Progenitor cell of endocrine pancreas (in vitro differentiated cells): ENCODE measurements around the gene VSIG8. TPM values are rescaled to one million over a fixed set of nuclear protein-coding genes. Genes with fewer than 3 reads are reported as not detected.
"Not testable (repeated sequence)": the region's sequence is repeated elsewhere in the genome, so short reads cannot be mapped to it uniquely, and the experiment has no call there.

Experiments
- DNase-seq: peaks from one replicate; pipeline ENCODE4 v3.0.0; 2021; ENCODE audit warnings: low spot score; ENCODE audit not compliant: unreplicated experiment
- H3K27ac Mint-ChIP-seq: 2 replicates; pipeline ENCODE4 v1.8.0; 2021; ENCODE audit warnings: mild to moderate bottlenecking, moderate library complexity, mixed read lengths
- H3K27me3 Mint-ChIP-seq: 2 replicates; pipeline ENCODE4 v1.8.0; 2021; ENCODE audit warnings: mixed read lengths
- H3K36me3 Mint-ChIP-seq: 2 replicates; pipeline ENCODE4 v1.8.0; 2022; ENCODE audit warnings: mixed read lengths; ENCODE audit not compliant: insufficient read depth
- H3K4me1 Mint-ChIP-seq: 2 replicates; pipeline ENCODE4 v1.8.0; 2021; ENCODE audit warnings: low read depth, mixed read lengths
- H3K4me3 Mint-ChIP-seq: 2 replicates; pipeline ENCODE4 v1.8.0; 2021; ENCODE audit warnings: low read depth, mild to moderate bottlenecking, moderate library complexity, mixed read lengths
- H3K9me3 Mint-ChIP-seq: 2 replicates; pipeline ENCODE4 v1.8.0; 2021; ENCODE audit warnings: low read depth, mixed read lengths
- CTCF ChIP-seq: fragments of 200-600 bp; sonication (generic); IDR thresholded peaks from one replicate; pipeline ENCODE4 v1.5.0; 2021; ENCODE audit warnings: antibody characterized with exemption, mild to moderate bottlenecking; ENCODE audit not compliant: unreplicated experiment
- long read RNA-seq: library from polyadenylated mRNA; unstranded; transcript quantifications from one replicate; pipeline ENCODE4 v2.0.0, GENCODE V29; 2020
- total RNA-seq: library from RNA; stranded (reverse); gene quantifications from 2 replicates; pipeline ENCODE4 v1.2.1, GENCODE V29; 2021

VSIG8 gene
- 0.20 TPM in 1 of 2 replicates, not detected in the other for total RNA-seq
- long read RNA-seq = 0 reads

- peaks cover 4% of the 10 kb centered on the region for H3K4me1 Mint-ChIP-seq
- H3K4me3 Mint-ChIP-seq = no peak within 1 kb of the TSS
- no peak within 1 kb of the TSS for H3K27ac Mint-ChIP-seq
- no peak for DNase-seq
- H3K9me3 Mint-ChIP-seq = no peaks in the 10 kb centered on the region
- peaks cover 84% of the 10 kb centered on the region for H3K27me3 Mint-ChIP-seq
- no peaks in the 10 kb centered on the region for H3K36me3 Mint-ChIP-seq
- TF ChIP-seq CTCF = no peak
Measured at GRCh38 chr1:159862557-159862956, at the start of gene VSIG8. Gene VSIG8, minus strand, starts transcription at chr1:159862657. Its CDS starts 136 bp downstream, at chr1:159862521.

- Mint-ChIP-seq H3K4me1 (peaks cover 83% of the 10 kb centered on the region), H3K36me3 (peaks cover 2% of the 10 kb centered on the region), H3K27ac (peak overlapping the region; percentile 3), H3K27me3 (no peaks in the 10 kb centered on the region), H3K4me3 (no peak overlapping the region), H3K9me3 (no peaks in the 10 kb centered on the region)
- no peak for DNase-seq
- TF ChIP-seq CTCF = no peak
Measured at GRCh38 chr1:159911326-159912070, 49.0 kb upstream of the VSIG8 start.

GRCh38 chr1:159908031-159908940 lies 45.8 kb upstream of the VSIG8 start:
- DNase-seq = no peak
- H3K4me1 Mint-ChIP-seq = peaks cover 58% of the 10 kb centered on the region
- no peaks in the 10 kb centered on the region for H3K36me3 Mint-ChIP-seq
- no peaks in the 10 kb centered on the region for H3K27me3 Mint-ChIP-seq
- H3K9me3 Mint-ChIP-seq = peaks cover 7% of the 10 kb centered on the region
- H3K4me3 Mint-ChIP-seq = peak overlapping the region; percentile 29
- H3K27ac Mint-ChIP-seq = no peak overlapping the region
- no peak for TF ChIP-seq CTCF

- no peak for DNase-seq
- Mint-ChIP-seq H3K9me3 (peaks cover 7% of the 10 kb centered on the region), H3K36me3 (no peaks in the 10 kb centered on the region), H3K27ac (no peak overlapping the region), H3K4me1 (peaks cover 51% of the 10 kb centered on the region), H3K4me3 (no peak overlapping the region), H3K27me3 (no peaks in the 10 kb centered on the region)
- TF ChIP-seq CTCF = no peak
Measured at GRCh38 chr1:159906960-159907359, 44.5 kb upstream of the VSIG8 start.

GRCh38 chr1:159904036-159904435 lies 41.6 kb upstream of the VSIG8 start:
- H3K9me3 Mint-ChIP-seq, H3K36me3 Mint-ChIP-seq, DNase-seq, H3K27me3 Mint-ChIP-seq, H3K4me3 Mint-ChIP-seq, H3K27ac Mint-ChIP-seq: not testable (repeated sequence)
- H3K4me1 Mint-ChIP-seq = peaks cover 39% of the 10 kb centered on the region
